H7 (cell line): ENCODE results near the gene NTN1. TPM values are rescaled to one million over a fixed set of nuclear protein-coding genes. Genes with fewer than 3 reads are reported as not detected.
A peak's percentile ranks its signal among the peaks of the same experiment; 100 is the strongest.
"Not testable (repeated sequence)": the region's sequence is repeated elsewhere in the genome, so short reads cannot be mapped to it uniquely, and the experiment has no call there.

Experiments used
- DNase-seq: peaks from one replicate; pipeline ENCODE4 v3.0.0; 2012
- H3K27me3 ChIP-seq: 2 replicates; pipeline ENCODE4 v1.6.0; 2011; ENCODE audit warnings: mild to moderate bottlenecking, low read length; ENCODE audit not compliant: control insufficient read depth, insufficient read depth
- H3K36me3 ChIP-seq: replicated peaks from 2 replicates; pipeline ENCODE4 v1.5.1; 2011; ENCODE audit warnings: low read length; ENCODE audit not compliant: control insufficient read depth, insufficient read depth
- H3K4me3 ChIP-seq: 2 replicates; pipeline ENCODE4 v1.5.1; 2011; ENCODE audit warnings: low read depth, mild to moderate bottlenecking, control low read depth, low read length, moderate library complexity; ENCODE audit not compliant: insufficient read depth
- total RNA-seq: library from RNA; depleted of rRNA; stranded (reverse); fragments of >200 nt; shearing (Covaris generic); gene quantifications from 2 replicates; pipeline ENCODE4 v1.2.3, GENCODE V29; 2014; rRNA removed

The NTN1 gene
- 8.9 and 19.1 TPM in 2 replicates for total RNA-seq

DNA sequence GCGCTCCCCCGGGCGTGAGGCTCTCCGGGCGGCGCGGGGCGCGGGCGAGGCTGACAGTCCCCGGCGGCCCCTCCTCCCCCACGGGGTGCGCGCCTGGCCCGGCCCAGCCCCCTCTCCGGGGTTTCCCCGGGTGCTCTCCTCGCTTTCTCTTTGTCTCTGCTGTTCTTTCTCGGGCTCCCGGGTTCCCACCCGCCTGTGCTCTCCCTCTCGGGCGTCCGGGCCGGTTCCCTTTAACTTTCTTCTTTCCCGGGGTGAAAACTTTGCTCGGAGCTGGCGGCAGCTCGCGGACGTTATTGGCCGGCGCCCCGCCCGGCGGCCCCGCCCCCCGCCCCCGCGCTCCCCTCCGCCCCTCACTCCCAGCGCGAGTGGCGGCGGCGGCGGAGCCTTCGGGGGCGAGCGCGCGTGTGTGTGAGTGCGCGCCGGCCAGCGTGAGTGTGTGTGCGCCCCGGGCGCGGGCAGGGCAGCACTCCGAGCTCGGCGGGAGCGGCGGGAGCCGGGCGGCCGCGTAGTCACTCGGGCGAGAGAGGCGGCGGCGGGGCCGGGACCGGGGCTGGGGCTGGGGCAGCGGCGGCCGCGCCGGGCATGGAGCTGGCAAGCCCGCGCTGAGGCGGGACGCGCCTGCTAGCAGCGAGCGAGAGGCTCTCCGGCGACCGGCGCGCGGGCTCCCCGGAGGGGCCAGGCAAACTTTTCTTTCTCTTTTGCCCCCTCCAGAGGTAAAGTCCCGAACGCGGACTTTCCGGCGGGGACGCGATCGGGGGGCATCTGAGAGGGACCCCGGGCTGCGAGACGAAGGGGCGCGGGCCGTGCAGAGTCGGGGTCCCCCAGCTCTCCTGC lies at the start of gene NTN1:
Gene NTN1, plus strand, starts transcription at position 353 of the 834 bp plus-strand sequence. CDS start 864 bp downstream, outside the sequence.
- H3K4me3 ChIP-seq, result peak within 1 kb of the TSS; percentile 44
- peaks cover 86% of the 10 kb centered on the region for H3K27me3 ChIP-seq
- DNase-seq, result peak; percentile 92
- no peaks in the 10 kb centered on the region for H3K36me3 ChIP-seq

DNA sequence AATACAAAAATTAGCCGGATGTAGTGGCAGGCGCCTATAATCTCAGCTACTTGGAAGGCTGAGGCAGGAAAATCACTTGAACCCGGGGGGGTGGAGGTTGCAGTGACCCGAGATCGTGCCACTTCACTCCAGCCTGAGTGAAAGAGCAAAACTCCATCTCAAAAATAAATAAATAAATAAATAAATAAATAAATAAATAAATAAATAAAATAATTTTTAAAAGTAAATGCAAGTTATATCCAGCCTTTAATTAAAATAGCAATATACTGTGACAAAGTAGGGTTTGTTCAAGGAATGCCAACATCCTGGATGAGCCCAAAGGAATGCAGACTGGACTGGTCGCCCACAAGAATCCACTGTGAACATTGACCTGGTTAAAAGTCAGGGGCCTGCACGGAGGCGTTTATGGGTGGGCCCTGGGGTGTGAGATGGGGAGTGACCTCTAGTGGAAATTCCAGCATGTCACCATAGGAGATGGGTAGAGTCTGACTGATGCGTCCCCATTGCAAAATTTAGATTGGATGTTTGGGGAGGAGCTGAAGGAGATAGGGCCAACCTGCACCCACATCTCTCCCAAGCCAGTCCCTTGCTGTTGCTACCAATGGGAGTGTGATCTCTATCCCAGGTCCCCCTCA lies 46.1 kb upstream of the NTN1 start:
- Histone ChIP-seq H3K4me3 (no peak overlapping the region), H3K36me3 (no peaks in the 10 kb centered on the region), H3K27me3 (no peaks in the 10 kb centered on the region)
- DNase-seq, result no peak

GRCh38 chr17:8976638-8977037 lies 44.7 kb upstream of the NTN1 start:
- DNase-seq, result no peak
- no peaks in the 10 kb centered on the region for H3K36me3 ChIP-seq
- no peaks in the 10 kb centered on the region for H3K27me3 ChIP-seq
- no peak overlapping the region for H3K4me3 ChIP-seq

- DNase-seq, result no peak
- no peaks in the 10 kb centered on the region for H3K36me3 ChIP-seq
- no peak overlapping the region for H3K4me3 ChIP-seq
Measured at GRCh38 chr17:8979715-8980114, 41.6 kb upstream of the NTN1 start.

GRCh38 chr17:8981443-8981842 lies 39.9 kb upstream of the NTN1 start:
- no peak overlapping the region for H3K4me3 ChIP-seq
- H3K36me3 ChIP-seq, result no peaks in the 10 kb centered on the region
- no peak for DNase-seq
- no peaks in the 10 kb centered on the region for H3K27me3 ChIP-seq

More at GRCh38 chr17:8979715-8980114, 41.6 kb upstream of the NTN1 start:
- H3K27me3 ChIP-seq, result no peaks in the 10 kb centered on the region

- not testable (repeated sequence) for H3K4me3 ChIP-seq, H3K27me3 ChIP-seq, H3K36me3 ChIP-seq, DNase-seq
Measured at GRCh38 chr17:8984225-8984624, 37.1 kb upstream of the NTN1 start.

DNA sequence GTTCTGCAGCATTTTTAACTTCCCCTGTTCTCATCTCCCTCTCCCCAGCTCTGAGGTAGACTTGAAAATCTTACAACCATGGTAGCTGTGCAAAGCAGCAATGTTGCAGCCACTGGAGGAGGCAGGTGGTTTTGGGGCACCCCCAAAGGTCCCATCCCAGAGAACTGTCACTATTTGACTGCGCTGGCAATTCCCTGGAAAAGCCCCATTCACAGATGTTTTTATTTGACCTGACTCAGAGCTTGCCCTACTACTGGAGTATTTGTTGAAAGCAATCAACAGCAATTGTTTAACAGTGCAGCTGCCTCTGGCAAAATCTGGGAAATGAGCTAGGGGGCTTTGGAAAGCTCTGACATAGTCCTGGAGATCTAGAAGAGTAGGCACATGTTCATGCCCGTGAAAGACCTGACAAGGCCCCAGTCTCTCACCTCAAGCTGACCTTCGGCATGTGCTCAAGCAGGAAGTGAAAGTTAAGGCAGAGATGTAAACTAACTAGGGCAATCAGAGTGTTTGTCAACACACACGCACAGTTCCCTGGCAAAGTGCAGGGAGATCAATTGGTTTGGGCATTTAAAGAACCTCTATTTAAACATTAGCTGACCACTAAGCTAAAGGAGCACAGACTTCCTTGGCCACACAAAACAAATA lies 36.1 kb upstream of the NTN1 start:
- no peak overlapping the region for H3K4me3 ChIP-seq
- H3K27me3 ChIP-seq, result no peaks in the 10 kb centered on the region
- DNase-seq, result no peak
- H3K36me3 ChIP-seq, result no peaks in the 10 kb centered on the region

- Histone ChIP-seq H3K36me3 (no peaks in the 10 kb centered on the region), H3K27me3 (no peaks in the 10 kb centered on the region), H3K4me3 (no peak overlapping the region)
- DNase-seq, result no peak
Measured at GRCh38 chr17:8986295-8986694, 35.0 kb upstream of the NTN1 start.

- H3K4me3 ChIP-seq, H3K27me3 ChIP-seq, H3K36me3 ChIP-seq, DNase-seq: not testable (repeated sequence)
Measured at GRCh38 chr17:8988263-8988935, 32.9 kb upstream of the NTN1 start.

- Histone ChIP-seq H3K4me3 (no peak overlapping the region), H3K27me3 (no peaks in the 10 kb centered on the region), H3K36me3 (no peaks in the 10 kb centered on the region)
- peak; percentile 84 for DNase-seq
Measured at GRCh38 chr17:8991514-8992285, 29.6 kb upstream of the NTN1 start.

DNA sequence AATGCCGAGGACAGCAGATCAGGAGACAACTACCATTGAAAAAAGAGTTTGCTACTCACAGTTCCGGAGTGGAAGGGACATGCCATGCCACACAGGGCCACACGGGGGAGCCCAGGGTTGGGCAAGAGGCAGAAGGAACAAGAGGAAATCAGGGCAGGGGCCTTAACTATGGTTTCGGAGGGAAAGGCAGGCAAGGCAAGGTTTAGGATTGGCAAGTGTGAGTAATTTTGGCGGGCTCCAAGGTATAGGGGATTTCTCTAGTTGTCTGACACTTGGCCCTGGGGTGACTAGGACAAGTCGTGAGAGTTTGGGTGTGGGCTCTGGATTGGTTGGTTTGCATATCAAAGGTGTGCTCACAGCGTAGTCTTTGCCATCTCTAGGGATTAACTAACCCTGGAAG lies 27.0 kb upstream of the NTN1 start:
- Histone ChIP-seq H3K4me3 (no peak overlapping the region), H3K36me3 (no peaks in the 10 kb centered on the region), H3K27me3 (no peaks in the 10 kb centered on the region)
- DNase-seq, result peak; percentile 72

- DNase-seq, result no peak
- H3K27me3 ChIP-seq, result peaks cover 1% of the 10 kb centered on the region; the same call in 1 of the 2 replicates
- no peaks in the 10 kb centered on the region for H3K36me3 ChIP-seq
- H3K4me3 ChIP-seq, result no peak overlapping the region
Measured at GRCh38 chr17:8995711-8996110, 25.6 kb upstream of the NTN1 start.

DNA sequence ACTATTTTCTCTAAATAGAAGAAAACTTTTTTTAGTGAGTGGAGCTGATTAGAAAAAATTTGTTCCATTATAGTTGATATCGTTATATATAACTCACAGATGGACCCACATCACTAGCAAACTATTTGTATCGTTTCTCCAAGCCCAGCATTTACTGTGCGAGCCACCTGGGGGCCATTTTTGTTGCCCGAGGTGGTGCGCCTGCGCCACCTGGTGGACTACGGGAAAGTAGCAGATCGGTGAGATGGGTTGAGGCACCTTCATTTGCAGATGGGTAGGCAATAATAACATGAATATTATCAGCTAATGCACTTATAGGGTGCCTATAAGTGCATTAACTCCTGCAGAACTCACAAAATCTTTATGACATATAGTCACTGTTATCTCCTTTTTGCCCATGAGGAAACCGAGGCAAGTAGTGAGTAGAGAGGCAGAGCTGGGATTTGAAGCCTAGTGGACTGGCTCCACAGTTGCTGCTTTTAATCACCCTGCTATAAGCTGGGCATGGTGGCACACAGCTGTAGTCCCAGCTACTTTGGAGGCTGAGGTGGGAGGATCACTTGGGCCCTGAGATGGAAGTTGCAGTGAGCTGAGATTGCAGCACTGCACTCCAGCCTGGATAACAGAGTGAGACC lies 23.2 kb upstream of the NTN1 start:
- DNase-seq, result peak; percentile 80

More for the DNA sequence above, 23.2 kb upstream of the NTN1 start:
- Histone ChIP-seq H3K36me3 (no peaks in the 10 kb centered on the region), H3K4me3 (no peak overlapping the region), H3K27me3 (peaks cover 20% of the 10 kb centered on the region)
